NB4 (cell line): ENCODE measurements around the gene VAV3.

Experiments used
- DNase-seq: peaks from one replicate; pipeline ENCODE4 v3.0.0; 2010; ENCODE audit warnings: low read depth
- H3K4me3 ChIP-seq: one replicate; pipeline ENCODE4 v1.5.1; 2011; ENCODE audit warnings: mild to moderate bottlenecking, low read depth, low read length, moderate library complexity
- CTCF ChIP-seq: IDR thresholded peaks from one replicate; pipeline ENCODE4 v1.5.1; 2012; ENCODE audit warnings: low read depth, low read length
- MAX ChIP-seq: IDR thresholded peaks from 2 replicates; pipeline ENCODE4 v1.6.1; 2011; ENCODE audit warnings: low read depth, low read length
- MYC ChIP-seq: IDR thresholded peaks from 2 replicates; pipeline ENCODE4 v1.6.1; 2011; ENCODE audit warnings: low read depth, low read length
- POLR2A ChIP-seq: IDR thresholded peaks from 2 replicates; pipeline ENCODE4 v1.6.1; 2011; ENCODE audit warnings: mild to moderate bottlenecking; ENCODE audit not compliant: insufficient read length; ENCODE audit errors: extremely low read depth

The VAV3 gene

GRCh38 chr1:107760065-107760464 lies 204.9 kb downstream of the VAV3 start:
- H3K4me3 ChIP-seq, result no peak overlapping the region
- DNase-seq, result no peak
- TF ChIP-seq CTCF (no peak), POLR2A (no peak), MYC (no peak), MAX (no peak)

GRCh38 chr1:107750364-107750959 lies 214.5 kb downstream of the VAV3 start:
- TF ChIP-seq MAX (no peak), POLR2A (no peak), MYC (no peak), CTCF (peak; percentile 58)
- peak; percentile 74 for DNase-seq
- no peak overlapping the region for H3K4me3 ChIP-seq

GRCh38 chr1:107748531-107748930 lies 216.4 kb downstream of the VAV3 start:
- DNase-seq, result peak; percentile 8
- TF ChIP-seq POLR2A, result no peak
- TF ChIP-seq MYC, result no peak
- no peak for TF ChIP-seq CTCF
- TF ChIP-seq MAX, result no peak
- no peak overlapping the region for H3K4me3 ChIP-seq

- H3K4me3 ChIP-seq, result no peak overlapping the region
- DNase-seq, result no peak
- TF ChIP-seq MAX (no peak), POLR2A (no peak), MYC (no peak), CTCF (no peak)
Observed at GRCh38 chr1:107741242-107741641, 223.7 kb downstream of the VAV3 start.

- TF ChIP-seq MAX, result no peak
- TF ChIP-seq POLR2A, result no peak
- no peak for TF ChIP-seq MYC
- TF ChIP-seq CTCF, result no peak
- no peak overlapping the region for H3K4me3 ChIP-seq
- DNase-seq, result no peak
Observed at GRCh38 chr1:107740579-107740978, 224.4 kb downstream of the VAV3 start.

GRCh38 chr1:107739651-107740050 lies 225.3 kb downstream of the VAV3 start:
- no peak for DNase-seq
- no peak overlapping the region for H3K4me3 ChIP-seq
- TF ChIP-seq MAX (no peak), POLR2A (no peak), MYC (no peak), CTCF (no peak)
